Large intestine (tissue), 3 donors: ENCODE data around the gene ADM5. TPM values are rescaled to one million over a fixed set of nuclear protein-coding genes. Genes with fewer than 3 reads are reported as not detected.

Source experiments
- DNase-seq, 2 donors: peaks; one replicate each; pipeline versions ENCODE4 v3.0.0 to v3.0.0-alpha.2; 2013
- H3K27ac ChIP-seq: one replicate; pipeline ENCODE4 v1.5.1; 2013; ENCODE audit warnings: low read length
- H3K27me3 ChIP-seq: 2 replicates; pipeline ENCODE4 v1.6.1; 2013; ENCODE audit warnings: low read length; ENCODE audit not compliant: control insufficient read depth, insufficient read depth
- H3K36me3 ChIP-seq: 2 replicates; pipeline ENCODE4 v1.6.1; 2013; ENCODE audit warnings: low read length; ENCODE audit not compliant: control insufficient read depth, insufficient read depth
- H3K4me1 ChIP-seq: one replicate; pipeline ENCODE4 v1.6.1; 2013; ENCODE audit warnings: low read length; ENCODE audit not compliant: control insufficient read depth, insufficient read depth
- H3K4me3 ChIP-seq: one replicate; pipeline ENCODE4 v1.5.1; 2013; ENCODE audit warnings: low read length
- H3K9me3 ChIP-seq: one replicate; pipeline ENCODE4 v1.6.1; 2013; ENCODE audit warnings: mild to moderate bottlenecking, low read depth, low read length, moderate library complexity; ENCODE audit not compliant: control insufficient read depth
- WGBS: methylation state at CpG from one replicate; pipeline ENCODE4 v1.1.5; 2013; ENCODE audit warnings: low lambda C conversion rate; ENCODE audit not compliant: insufficient coverage; 5-methylcytosine and 5-hydroxymethylcytosine counted together
- polyA plus RNA-seq: library from polyadenylated mRNA; unstranded; fragments of 120-200 nt; gene quantifications from one replicate; pipeline ENCODE4 v1.2.1, GENCODE V29; 2013

Gene ADM5
- polyA plus RNA-seq, 1 donor = 1.4 TPM

- H3K9me3 ChIP-seq = peaks cover 5% of the 10 kb centered on the region
- H3K4me3 ChIP-seq = no peak overlapping the region
- WGBS = no CpG with 5 or more reads among the region's 26 CpGs
- H3K27me3 ChIP-seq = peaks cover 39% of the 10 kb centered on the region
- peaks cover 47% of the 10 kb centered on the region for H3K36me3 ChIP-seq
- DNase-seq = no peak
- H3K4me1 ChIP-seq = peaks cover 18% of the 10 kb centered on the region
- peak overlapping the region; percentile 26 for H3K27ac ChIP-seq
These were observed 1.7 kb upstream of the ADM5 start for GRCh38 chr19:49687566-49688316.

- DNase-seq = peak in 1 of 2 donors; percentile 30
- Histone ChIP-seq H3K9me3 (peaks cover 5% of the 10 kb centered on the region), H3K4me3 (no peak overlapping the region), H3K27ac (no peak overlapping the region), H3K4me1 (peaks cover 18% of the 10 kb centered on the region), H3K27me3 (peaks cover 44% of the 10 kb centered on the region), H3K36me3 (peaks cover 41% of the 10 kb centered on the region)
- 40% methylated on average over 1 of the region's 12 CpGs for WGBS
These were observed 762 bp upstream of the ADM5 start for GRCh38 chr19:49688531-49689132.

GRCh38 chr19:49690079-49690655, 773 bp downstream of the ADM5 start:
- Histone ChIP-seq H3K27ac (peak overlapping the region; percentile 40), H3K4me3 (peak overlapping the region; percentile 39), H3K27me3 (peaks cover 44% of the 10 kb centered on the region), H3K36me3 (peaks cover 26% of the 10 kb centered on the region), H3K9me3 (peaks cover 5% of the 10 kb centered on the region), H3K4me1 (peaks cover 18% of the 10 kb centered on the region)
- DNase-seq = no peak
- WGBS = no CpG with 5 or more reads among the region's 39 CpGs

GRCh38 chr19:49690656-49691242, 1.4 kb downstream of the ADM5 start, which contains the start of gene CPT1C:
CPT1C (plus strand) TSS chr19:49691116; CDS start chr19:49692253, 1,137 bp downstream.
- DNase-seq = peak; percentile 42 to 48
- peaks cover 18% of the 10 kb centered on the region for H3K4me1 ChIP-seq
- peaks cover 5% of the 10 kb centered on the region for H3K9me3 ChIP-seq
- peak within 1 kb of the TSS; percentile 39 for H3K4me3 ChIP-seq
- peak within 1 kb of the TSS; percentile 40 for H3K27ac ChIP-seq
- H3K36me3 ChIP-seq = peaks cover 20% of the 10 kb centered on the region
- peaks cover 44% of the 10 kb centered on the region for H3K27me3 ChIP-seq
- WGBS = no CpG with 5 or more reads among the region's 38 CpGs

GRCh38 chr19:49691243-49692146, 2.1 kb downstream of the ADM5 start:
- Histone ChIP-seq H3K4me1 (peaks cover 18% of the 10 kb centered on the region), H3K36me3 (peaks cover 13% of the 10 kb centered on the region), H3K27me3 (peaks cover 44% of the 10 kb centered on the region), H3K9me3 (peaks cover 5% of the 10 kb centered on the region), H3K4me3 (peak overlapping the region; percentile 39), H3K27ac (peak overlapping the region; percentile 40)
- DNase-seq = peak; percentile 55 to 59
- no CpG with 5 or more reads among the region's 39 CpGs for WGBS

GRCh38 chr19:49692147-49692506, 2.7 kb downstream of the ADM5 start:
- Histone ChIP-seq H3K9me3 (peaks cover 5% of the 10 kb centered on the region), H3K4me1 (peaks cover 18% of the 10 kb centered on the region), H3K27me3 (peaks cover 44% of the 10 kb centered on the region), H3K27ac (no peak overlapping the region), H3K4me3 (no peak overlapping the region), H3K36me3 (peaks cover 9% of the 10 kb centered on the region)
- DNase-seq = no peak
- 100% methylated on average over 2 of the region's 16 CpGs for WGBS

- no peak for DNase-seq
These were observed 6.7 kb downstream of the ADM5 start for GRCh38 chr19:49696115-49696514.

GRCh38 chr19:49696865-49697264, 7.5 kb downstream of the ADM5 start:
- H3K9me3 ChIP-seq = no peaks in the 10 kb centered on the region
- H3K27ac ChIP-seq = no peak overlapping the region
- peaks cover 31% of the 10 kb centered on the region for H3K27me3 ChIP-seq
- WGBS = no CpG with 5 or more reads among the region's 7 CpGs
- no peaks in the 10 kb centered on the region for H3K36me3 ChIP-seq
- no peaks in the 10 kb centered on the region for H3K4me1 ChIP-seq
- no peak for DNase-seq
- H3K4me3 ChIP-seq = no peak overlapping the region

More at GRCh38 chr19:49696115-49696514, 6.7 kb downstream of the ADM5 start:
- Histone ChIP-seq H3K27me3 (peaks cover 34% of the 10 kb centered on the region), H3K4me3 (no peak overlapping the region), H3K9me3 (no peaks in the 10 kb centered on the region), H3K36me3 (no peaks in the 10 kb centered on the region), H3K4me1 (no peaks in the 10 kb centered on the region), H3K27ac (no peak overlapping the region)
- 85% methylated on average over 3 of the region's 6 CpGs for WGBS

- Histone ChIP-seq H3K27ac (no peak overlapping the region), H3K9me3 (no peaks in the 10 kb centered on the region), H3K4me1 (no peaks in the 10 kb centered on the region), H3K36me3 (no peaks in the 10 kb centered on the region), H3K4me3 (no peak overlapping the region), H3K27me3 (peaks cover 17% of the 10 kb centered on the region)
- WGBS = no CpG with 5 or more reads among the region's 5 CpGs
- DNase-seq = no peak
These were observed 10.0 kb downstream of the ADM5 start for GRCh38 chr19:49699364-49699763.
